Ramos (cell line): ENCODE data around the gene GNG8.

Source experiments
- in situ Hi-C: fragments of 300-500 bp; cut with MboI; formaldehyde crosslinking; loops from one replicate; pipeline ENCODE4 v1.14.3; 2022; ENCODE audit warnings: low sequenced_read_pairs; ENCODE audit not compliant: unreplicated experiment

Gene GNG8

DNA sequence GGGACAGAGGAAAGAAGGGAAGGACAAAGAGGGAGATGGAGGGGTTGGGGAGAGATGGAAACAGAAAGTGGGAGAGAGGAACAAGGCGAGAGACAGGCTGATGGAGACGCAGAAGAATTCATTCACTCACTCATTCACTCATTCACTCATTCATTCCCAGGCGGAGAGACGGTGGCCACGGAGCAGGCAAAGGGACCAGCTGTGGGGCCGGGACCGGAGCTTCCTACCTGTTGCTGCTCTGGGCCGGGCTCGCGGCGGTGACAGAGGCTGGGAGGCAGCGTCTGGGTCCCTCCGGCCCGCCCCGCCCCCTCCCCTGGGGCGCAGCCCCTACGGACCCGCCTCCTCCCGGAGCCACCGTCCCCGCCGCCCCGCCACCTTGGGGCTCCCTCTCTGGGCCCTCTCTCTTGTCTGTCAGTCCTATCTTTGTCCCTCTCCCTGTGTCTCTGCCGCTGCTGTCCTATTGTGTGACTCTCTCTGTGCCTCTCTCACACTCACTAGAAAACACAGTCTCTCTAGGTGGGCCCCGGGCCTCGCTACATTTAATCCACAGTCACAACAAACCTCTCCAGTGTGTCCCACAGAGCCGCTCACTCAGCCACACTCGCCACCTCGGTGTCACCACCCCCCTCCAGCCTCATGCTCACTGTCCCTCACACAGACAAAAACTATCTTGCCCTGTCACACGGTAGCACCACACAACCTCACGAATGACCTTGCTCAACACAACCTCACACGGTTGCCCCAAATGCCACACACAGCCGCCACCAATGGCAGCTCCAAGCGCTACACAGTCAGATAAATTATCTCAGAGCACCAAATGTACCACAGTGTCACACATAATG is at the start of gene GNG8:
Gene GNG8 (minus strand): TSS at position 283 of the 842 bp plus-strand sequence. CDS start 1,520 bp downstream, outside the sequence.
- in situ Hi-C loops: no loop called here

DNA sequence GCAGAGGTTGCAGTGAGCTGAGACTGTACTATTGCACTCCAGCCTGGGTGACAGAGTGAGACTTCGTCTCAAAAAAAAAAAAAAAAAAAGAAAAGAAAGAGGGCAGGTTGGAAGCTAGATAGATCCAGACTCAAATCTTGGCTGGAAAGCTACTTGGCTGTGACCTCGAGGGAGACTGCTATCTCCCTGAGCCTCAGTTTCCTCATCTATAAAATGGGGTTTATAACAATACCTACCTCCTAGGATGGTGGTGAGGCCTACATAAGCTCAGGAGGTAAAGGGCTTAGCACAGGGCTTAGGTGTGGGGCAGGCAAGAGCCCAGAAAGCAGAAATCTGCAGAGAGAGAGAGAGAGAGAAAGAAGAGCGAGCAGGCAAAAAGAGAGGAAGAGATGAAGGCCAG is 49.2 kb upstream of the GNG8 start:
- in situ Hi-C loops: no loop called here

DNA sequence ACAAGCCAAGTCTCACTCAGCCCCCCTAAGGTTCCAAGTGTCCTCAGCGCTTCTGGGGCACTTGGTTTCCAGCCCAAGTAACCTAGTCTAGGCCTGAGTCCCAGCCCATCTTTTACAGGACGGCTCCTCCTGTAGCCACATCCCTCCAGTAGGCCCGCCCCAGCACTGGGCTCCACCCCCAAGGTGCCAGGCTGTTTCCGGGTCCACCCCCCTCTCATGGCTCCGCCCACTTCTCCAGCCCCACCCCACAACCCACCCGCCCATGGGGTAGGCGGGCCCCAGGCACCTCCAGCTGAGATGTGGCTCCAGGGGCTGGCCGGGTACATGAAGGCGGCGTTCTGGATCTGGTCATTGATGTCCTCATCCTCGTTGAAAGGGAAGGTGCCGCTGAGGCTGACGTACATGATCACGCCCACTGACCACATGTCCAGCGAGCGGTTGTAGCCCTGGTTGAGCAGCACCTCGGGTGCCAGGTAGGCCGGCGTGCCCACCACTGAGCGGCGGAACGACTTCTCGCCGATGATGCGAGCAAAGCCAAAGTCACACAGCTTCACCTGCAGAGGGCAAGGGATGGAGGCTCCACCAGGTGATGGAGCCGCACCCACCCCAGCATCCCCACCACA is 42.2 kb upstream of the GNG8 start:
- in situ Hi-C loops: no loop called here

DNA sequence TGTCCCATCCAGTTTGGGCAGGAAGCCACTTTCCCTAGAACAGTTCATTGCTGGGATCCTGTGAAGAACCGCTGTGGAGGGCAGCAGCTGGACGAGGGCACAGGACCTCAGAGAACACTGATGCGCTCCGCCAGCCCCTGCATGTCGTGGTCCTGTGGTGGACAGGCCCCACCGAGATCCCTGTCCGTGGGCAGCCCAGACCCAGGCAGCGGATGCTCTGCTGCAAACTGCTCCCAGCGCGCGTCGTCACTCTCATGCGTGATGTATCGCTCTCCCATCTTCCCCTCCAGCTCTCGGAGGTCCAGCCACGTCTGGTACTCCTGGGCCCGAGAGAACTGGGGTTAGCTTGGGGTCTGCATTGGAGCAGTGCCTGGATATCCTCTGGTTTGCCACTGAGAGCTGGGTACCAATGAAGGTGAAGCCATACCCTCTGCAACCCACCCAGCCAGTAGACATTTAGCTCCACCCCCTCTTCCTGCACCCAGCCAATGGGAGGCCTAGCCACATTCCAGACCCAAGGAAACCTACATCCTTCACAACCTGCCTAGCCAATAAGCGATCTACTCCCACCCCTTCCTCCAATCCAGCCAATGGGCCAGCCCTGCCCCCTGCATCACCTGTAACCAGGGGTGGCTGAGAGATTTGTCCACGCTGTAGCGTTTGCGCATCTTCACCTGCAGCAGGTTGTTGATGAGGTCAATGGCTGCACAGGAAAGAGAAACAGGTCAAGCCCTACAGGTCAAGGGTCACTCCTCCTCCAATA is 38.6 kb upstream of the GNG8 start:
- in situ Hi-C loops: no loop called here

DNA sequence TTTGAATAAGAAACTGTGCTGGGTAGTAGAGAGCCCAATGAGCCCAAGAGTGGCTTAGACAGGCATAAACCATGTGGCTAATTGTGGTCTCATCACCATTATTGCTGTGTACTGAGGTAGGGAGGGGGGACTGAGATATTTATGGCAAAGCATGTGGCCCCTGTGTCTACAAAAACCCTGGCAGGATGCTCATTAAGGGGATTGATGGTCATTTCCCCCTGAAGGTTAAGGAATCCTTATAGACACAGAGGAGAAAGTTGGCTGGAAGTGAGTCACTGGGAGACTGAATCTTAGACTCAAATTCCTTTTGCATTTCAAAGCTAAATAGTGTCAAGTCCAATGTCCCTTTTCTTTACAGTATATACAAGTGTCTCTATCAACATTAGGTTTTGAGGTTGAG is 34.8 kb upstream of the GNG8 start:
- in situ Hi-C loops: no loop called here

DNA sequence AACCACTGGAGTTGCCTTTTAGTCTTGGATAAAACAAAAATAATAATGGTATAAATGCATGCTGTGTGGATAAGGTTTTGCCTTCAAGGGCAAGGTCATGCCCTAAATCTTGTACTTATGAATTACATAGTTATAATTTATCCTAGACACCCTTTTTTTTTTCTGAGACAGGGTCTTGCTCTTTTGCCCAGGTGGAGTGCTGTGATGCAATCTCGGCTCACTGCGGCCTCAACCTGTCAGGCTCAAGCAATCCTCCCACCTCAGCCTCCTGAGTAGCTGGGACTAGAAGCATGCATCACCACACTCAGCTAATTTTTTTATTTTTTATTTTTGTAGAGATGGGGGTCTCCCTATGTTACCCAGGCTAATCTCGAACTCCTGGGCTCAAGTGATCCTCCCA is 32.7 kb upstream of the GNG8 start:
- in situ Hi-C loops: no loop called here

DNA sequence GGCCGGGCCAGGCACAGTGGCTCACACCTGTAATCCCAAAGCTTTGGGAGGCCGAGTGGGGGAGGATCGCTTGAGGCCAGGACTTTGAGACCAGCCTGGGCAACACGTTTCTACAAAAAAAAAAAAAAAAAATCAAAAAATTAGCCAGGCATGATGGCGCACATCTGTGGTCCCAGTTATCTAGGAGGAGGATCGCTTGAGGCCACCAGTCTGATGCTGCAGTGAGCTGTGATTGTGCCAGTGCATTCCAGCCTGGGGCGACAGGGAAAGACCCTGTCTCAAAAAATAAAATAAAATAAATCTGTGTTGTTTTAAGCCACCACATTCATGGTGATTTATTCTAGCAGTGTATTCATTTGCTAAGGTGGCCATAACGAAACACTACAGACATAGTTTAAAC is 29.1 kb upstream of the GNG8 start:
- in situ Hi-C loops: no loop called here

DNA sequence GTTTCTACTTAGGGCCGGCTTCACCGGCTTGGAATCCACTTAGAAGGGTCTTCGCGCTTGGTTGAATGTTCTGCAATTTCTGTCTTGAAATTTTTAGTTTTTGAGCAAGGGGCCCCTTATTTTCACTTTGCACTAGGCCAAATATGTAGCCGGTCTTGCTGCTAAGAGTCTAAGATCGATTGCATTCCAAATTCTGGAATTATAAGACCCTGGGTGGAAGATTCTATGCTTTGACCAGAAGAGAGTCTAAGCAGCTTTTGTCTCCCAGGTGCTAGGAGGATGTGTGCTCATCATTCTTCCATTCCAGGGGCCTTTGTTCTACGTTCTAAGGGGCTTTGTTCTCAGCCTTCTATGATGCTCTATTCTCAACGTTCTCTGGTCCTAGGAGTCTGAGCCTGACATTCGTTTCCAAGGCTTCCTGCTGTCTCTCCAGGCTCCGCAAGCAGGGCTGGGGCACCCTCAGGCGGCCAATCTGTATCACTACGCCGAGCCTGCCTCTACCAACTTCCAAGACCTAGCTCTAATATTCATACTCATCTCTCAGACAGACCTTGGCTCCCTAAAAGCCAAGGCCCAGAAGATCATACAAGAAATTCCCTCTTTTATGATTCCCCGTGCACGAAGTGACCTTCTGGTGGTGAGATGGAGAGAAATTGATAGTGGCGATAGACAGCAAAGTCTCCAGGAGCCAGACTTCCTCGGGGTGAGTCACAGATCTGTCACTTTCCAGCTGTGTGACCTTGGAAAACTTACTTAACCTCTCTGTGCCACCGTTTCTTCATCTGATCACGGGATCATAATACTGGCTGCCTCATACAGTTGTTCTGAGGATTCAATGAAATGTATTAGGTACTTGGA is 26.0 kb upstream of the GNG8 start:
- in situ Hi-C loops: loop anchor here (5.0 kb wide), 2 partner anchors 50 to 135 kb away; no protein-coding TSS in a partner anchor

DNA sequence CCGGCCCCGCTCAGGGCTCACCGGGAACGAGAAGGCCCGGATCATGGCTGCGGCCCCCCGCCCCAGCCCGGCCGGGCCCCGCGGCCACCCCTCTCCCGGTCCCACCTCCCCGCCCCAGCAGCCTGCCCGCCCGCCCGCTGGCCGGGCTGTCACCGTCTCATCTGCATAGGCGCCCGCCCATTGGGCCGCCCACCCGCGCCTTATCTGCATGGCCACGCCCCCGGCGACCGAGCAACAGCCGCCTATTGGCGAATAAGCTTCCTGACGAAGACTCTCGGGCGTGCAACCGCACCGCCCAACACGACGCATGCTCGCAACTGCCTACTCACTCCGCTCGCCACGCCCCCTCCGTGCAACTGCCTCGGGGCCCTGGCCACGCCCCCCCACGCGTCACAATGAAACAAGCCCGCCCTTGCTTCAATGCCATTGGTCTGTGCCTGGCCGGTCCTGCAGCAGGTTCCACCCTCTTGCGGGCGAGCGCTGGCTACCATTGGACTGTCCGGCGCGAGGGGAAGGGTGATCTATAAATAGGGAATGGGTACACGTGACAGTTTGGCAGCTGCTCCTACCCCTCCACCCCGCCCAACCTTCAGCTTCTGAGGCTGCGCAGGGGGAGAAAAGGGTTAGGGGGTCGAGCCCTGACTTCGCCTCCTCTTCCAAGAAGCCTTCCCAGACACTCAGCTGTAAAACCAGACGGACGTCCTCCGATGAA is 25.2 kb upstream of the GNG8 start, which contains the start of gene DACT3:
Gene DACT3 (minus strand): TSS at position 163 of the 712 bp plus-strand sequence. CDS start 118 bp downstream, at position 45.
- in situ Hi-C loops: loop anchor here (5.0 kb wide), 2 partner anchors 49 to 134 kb away; no protein-coding TSS in a partner anchor

DNA sequence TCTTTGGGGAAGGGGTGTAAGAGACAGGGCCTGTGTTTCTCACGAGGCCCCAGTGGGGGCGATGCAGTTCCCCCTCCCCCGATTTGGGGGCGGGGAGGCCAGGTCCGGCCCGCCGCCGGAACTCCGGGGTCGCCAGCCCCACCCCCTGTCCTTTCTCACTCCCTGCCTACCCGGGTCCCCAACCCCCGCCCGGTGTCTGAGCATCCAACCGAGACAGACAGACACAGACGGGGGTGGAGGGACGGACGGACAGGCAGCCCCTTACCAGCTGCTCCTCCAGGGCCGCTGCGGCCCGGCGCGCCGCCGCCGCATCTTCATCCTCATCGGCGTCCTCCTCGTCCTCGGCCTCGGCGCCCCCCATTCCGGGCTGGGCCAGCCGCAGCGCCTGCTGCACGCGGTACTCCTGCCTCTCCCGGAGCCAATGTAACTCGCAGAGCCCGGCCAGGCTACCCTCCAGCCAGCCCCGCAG is 24.6 kb upstream of the GNG8 start:
- in situ Hi-C loops: loop anchor here (5.0 kb wide), 2 partner anchors 48 to 133 kb away; no protein-coding TSS in a partner anchor

DNA sequence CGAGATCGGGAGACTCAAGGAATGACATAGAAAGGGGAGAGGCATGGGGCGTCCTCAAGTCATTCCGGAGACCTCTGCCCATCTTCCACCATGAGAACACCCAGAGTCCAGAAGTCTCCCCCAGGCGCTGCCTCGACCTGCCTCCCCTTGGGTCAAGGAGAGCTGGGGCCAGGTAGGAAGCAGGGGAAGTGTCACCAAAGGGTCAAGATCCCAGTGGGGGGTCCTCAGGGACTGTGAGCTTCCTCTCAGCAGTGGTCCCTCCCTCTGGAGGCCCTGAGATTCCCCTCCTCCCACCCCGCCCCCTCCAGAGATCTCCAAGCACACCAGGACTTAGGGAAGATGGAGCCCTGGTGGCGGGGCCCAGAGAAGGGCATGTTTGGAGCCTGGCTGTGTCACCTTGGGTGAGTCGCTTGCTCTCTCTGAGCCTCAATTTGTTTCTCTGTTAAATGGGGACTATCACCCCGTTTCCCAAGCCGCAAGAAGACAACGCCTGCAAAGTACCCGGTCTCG is 24.1 kb upstream of the GNG8 start:
- in situ Hi-C loops: loop anchor here (5.0 kb wide), 2 partner anchors 48 to 133 kb away; no protein-coding TSS in a partner anchor

DNA sequence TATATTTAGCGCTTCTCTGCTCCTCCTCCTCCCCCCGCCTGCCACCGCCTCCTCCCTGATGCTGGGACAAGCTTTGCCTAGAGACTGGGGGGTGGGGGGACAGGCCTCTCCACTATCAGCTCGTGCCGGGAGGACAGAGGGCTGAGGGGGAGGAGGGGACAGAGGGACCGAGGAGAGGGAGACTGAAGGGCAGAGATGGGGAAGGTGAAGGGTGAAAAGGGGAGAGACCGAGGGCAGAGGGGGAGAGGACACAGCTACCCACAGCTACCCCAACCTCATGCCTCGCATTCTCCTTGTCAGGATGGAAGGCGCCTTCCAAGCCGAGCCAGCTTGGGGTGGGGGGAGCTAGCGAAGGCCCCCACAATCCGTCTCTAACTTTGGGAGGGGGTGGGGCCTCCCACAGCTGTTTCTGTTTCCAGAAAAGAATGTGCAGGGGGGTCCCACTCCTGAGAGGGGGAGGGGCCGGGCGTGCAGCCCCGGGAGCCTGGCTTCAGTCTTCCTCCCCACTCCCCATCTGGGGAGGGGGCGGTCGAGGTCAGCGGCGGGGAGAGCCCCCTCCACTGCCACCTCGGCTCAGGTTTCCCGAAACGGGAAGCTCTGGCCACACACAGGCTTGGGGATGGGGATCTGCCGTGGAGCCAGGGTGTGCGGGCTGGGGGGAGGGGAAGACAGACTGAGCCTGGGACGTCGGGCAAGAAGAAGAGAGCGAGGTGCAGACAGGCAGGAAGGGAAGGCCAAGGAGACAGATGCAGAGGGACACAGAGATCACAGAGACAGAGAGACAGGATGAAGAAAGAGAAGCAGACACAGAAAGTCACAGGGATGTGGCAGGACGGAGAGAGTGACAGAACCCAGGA is 23.4 kb upstream of the GNG8 start:
- in situ Hi-C loops: loop anchor here (5.0 kb wide), 2 partner anchors 47 to 132 kb away; no protein-coding TSS in a partner anchor

DNA sequence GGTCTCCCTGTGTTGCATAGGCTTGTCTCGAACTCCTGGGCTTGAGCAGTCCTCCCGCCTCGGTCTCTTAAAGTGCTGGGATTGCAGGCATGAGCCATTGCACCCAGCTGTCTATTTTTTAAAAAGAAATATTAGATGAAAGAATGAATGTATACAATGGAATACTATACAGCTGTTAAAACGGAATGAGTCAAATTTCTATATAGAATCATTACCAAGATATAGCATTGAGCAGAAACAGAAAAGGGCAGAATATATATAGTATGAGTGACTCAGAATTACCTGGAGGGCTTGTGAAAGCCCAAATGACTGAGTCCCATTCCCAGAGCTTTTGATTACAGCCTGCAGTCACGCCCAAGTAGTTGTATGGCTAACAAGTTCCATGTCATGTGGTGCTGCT is 20.5 kb upstream of the GNG8 start:
- in situ Hi-C loops: no loop called here

DNA sequence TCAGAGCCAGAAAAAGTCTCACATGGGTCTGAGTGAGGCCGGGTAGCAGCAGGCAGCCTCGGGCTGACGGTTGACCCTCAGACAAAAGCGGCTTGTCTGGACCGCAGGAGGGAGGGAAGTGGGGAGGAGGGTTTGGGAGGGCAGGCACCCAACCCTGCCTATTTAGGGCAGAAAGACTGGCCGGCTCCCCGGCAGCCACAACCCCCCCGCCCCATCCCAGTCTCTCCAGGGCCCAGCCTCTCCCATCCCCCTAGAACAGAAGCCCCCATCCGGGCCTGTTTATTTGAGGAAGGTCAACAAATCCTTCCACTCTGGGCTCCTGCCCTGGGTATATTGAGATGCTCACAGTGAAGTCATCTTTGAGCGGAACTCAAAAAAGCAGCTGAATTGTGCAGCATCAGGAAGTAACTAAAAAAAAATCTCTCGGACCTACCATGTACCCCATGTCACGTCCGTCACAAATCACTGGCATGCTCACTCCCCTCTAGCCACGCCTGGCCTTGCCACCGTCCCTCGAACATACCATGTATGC is 18.7 kb upstream of the GNG8 start:
- in situ Hi-C loops: no loop called here

DNA sequence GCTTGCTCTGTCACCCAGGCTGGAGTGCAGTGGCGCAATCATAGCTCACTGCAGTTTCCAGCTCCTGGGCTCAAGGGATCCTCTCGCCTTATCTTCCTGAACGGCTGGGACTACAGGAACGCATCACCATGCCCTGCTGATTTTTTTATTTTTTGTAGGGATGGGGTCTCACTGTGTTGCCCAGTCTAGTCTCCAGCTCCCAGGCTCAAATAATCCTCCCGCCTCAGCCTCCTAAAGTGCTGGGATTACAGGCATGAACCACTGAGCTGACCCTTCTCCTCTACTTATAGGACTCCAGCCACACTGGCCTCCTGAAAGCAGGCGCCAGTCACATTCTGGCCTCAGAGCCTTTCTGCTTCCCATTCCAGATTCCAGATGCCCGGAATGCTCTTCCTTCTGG is 14.4 kb upstream of the GNG8 start:
- in situ Hi-C loops: no loop called here

DNA sequence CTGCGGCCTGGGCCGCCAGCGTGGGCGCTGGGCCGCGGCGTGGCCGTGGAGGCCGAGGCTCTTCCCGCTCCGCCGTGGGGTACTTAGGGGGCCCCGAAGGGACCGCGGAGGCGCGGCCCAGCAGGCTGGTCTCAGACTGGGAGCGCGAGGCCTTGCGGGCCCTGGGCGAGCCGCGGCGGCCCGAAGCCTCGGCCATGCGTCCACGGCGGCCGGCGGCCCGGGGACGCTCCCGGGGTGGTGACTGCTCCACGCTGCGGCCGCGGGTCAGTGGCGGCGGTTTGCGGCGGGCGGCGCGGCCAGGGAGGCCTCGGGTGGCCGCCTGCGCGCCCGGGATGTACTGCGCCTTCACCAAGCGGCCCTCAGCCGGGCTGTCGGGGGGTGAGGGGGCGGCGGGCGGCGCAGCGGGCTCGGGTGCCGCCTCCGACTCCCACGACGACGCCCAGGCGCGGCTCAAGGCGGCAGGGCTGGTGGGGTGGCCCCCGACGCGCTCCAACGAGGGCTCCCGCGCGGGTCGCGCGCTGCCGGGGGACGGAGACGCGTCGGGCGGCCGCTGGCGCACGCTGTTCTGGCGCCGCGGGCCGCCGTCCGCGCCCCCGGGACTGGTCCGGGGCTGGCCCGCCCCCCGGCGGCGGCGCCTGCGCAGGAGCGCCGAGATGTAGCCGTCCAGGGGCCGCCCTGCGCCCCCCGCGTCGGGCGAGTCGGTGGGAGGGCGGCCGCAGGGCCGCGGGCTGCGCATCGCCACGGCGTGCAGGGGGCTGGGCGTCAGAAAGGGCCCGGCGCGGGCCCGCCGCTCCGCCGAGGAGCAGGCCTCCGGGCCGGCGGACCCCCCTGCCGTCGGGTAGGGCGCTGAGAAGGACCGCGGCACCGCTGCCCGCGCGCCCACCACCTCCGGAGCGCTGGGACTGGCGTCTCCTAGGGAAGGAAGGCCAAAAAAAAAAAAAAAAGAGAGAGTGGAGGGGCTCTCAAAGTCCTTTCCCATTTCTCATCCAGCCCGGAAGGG is 13.3 kb upstream of the GNG8 start:
- in situ Hi-C loops: no loop called here
